Ishikawa (cell line): ENCODE data around the gene CLCN1.

Source experiments
- CREB1 ChIP-seq: IDR thresholded peaks from 2 replicates; pipeline ENCODE4 v1.6.1; 2012; ENCODE audit warnings: low read depth
- EGR1 ChIP-seq: IDR thresholded peaks from 2 replicates; pipeline ENCODE4 v1.6.1; 2012
- EP300 ChIP-seq: IDR thresholded peaks from 2 replicates; pipeline ENCODE4 v1.6.1; 2012; ENCODE audit warnings: borderline replicate concordance
- NFIC ChIP-seq: IDR thresholded peaks from 2 replicates; pipeline ENCODE4 v1.6.1; 2012
- RAD21 ChIP-seq: IDR thresholded peaks from 2 replicates; pipeline ENCODE4 v1.6.1; 2012; ENCODE audit warnings: low read depth
- REST ChIP-seq: IDR thresholded peaks from 2 replicates; pipeline ENCODE4 v1.6.1; 2012; ENCODE audit warnings: low read depth, mild to moderate bottlenecking
- TAF1 ChIP-seq: IDR thresholded peaks from 2 replicates; pipeline ENCODE4 v1.6.1; 2012; ENCODE audit warnings: low read depth, mild to moderate bottlenecking
- TEAD4 ChIP-seq: IDR thresholded peaks from 2 replicates; pipeline ENCODE4 v1.6.1; 2012
- YY1 ChIP-seq: IDR thresholded peaks from 2 replicates; pipeline ENCODE4 v1.6.1; 2012; ENCODE audit warnings: low read depth
- TF ChIP-seq, protein P1 (sequence below): IDR thresholded peaks from 2 replicates; pipeline ENCODE4 v1.6.1; 2012

DNA sequence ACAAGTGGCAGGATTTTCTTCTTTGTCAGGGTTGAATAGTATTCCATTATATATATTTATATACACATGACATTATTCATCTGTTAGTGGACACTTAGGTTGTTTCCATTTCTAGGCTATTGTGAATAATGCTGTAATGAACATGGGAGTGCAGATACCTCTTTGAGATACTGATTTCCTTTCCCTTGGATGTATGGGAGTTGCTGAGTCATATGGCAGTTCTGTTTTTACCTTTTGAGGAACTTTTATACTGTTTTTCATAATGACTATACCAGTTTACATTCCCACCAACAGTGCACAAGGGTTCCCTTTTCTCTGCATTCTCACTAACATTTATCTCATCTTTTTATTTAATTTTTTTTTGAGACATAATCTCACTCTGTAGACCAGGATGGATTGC is 1.8 kb upstream of the CLCN1 start:
- TF ChIP-seq EP300 (no peak), RAD21 (no peak), NFIC (no peak), REST (no peak), TAF1 (no peak), CREB1 (no peak), YY1 (no peak), EGR1 (no peak), TEAD4 (no peak)
- TF ChIP-seq, protein P1, sequence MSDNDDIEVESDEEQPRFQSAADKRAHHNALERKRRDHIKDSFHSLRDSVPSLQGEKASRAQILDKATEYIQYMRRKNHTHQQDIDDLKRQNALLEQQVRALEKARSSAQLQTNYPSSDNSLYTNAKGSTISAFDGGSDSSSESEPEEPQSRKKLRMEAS: no peak
